ENCODE data around the gene TMEM25.
"Not testable (repeated sequence)": the region's sequence is repeated elsewhere in the genome, so short reads cannot be mapped to it uniquely, and the experiment has no call there.

Gene TMEM25

GRCh38 chr11:118532852-118533768 is 2.1 kb downstream of the TMEM25 start:
- no peak for DNase-seq

DNA sequence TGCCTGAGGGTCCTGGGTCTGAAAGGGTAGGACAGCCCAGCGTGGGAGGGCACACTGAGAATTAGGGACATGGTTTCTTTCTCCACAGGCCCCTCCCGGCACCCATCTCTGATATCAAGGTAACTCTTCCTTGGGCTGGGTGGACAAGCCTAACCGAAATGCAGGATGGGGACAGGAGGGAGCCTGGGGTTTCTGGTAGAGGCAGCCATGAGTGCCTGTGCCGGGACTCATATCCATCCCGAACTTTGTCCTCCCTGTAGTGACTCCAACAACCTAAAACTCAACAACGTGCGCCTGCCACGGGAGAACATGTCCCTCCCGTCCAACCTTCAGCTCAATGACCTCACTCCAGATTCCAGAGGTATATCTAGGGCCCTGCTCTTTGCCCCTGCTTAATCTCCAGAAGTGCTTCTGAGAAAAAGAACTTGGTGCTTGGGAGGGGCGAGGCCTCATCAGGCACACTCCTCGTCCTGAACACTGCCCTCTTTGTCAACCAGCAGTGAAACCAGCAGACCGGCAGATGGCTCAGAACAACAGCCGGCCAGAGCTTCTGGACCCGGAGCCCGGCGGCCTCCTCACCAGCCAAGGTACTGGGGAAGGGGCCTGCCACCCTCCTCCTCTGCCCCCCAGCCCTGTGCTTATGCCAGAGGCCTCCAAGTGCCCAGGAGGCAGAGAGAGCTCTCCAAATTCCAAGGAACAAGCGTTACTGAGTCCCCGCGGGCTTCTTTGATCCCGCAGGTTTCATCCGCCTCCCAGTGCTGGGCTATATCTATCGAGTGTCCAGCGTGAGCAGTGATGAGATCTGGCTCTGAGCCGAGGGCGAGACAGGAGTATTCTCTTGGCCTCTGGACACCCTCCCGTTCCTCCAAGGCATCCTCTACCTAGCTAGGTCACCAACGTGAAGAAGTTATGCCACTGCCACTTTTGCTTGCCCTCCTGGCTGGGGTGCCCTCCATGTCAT is 3.1 kb downstream of the TMEM25 start:
- DNase-seq, result no peak

DNA sequence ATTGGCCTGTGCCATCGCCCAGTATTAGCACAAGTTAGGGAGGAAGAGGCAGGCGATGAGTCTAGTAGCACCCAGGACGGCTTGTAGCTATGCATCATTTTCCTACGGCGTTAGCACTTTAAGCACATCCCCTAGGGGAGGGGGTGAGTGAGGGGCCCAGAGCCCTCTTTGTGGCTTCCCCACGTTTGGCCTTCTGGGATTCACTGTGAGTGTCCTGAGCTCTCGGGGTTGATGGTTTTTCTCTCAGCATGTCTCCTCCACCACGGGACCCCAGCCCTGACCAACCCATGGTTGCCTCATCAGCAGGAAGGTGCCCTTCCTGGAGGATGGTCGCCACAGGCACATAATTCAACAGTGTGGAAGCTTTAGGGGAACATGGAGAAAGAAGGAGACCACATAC is 4.3 kb downstream of the TMEM25 start:
- DNase-seq, result no peak

DNA sequence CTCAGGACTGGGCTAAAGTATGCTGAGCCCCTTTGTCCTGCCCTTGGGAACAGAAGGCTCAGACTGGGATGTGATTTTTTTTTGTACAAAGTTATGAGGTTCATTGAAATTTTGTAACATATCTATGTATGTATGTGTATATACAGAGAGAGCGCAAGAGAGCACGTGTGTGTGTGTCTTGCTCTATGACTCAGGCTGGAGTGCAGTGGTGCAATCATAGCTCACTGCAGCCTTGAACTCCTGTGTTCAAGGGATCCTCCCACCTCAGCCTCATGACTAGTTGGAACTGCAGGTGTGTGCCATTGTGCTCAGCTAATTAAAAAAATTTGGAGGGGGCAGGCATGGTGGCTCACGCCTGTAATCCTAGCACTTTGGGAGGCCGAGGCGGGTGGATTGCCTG is 5.7 kb downstream of the TMEM25 start:
- no peak for DNase-seq

DNA sequence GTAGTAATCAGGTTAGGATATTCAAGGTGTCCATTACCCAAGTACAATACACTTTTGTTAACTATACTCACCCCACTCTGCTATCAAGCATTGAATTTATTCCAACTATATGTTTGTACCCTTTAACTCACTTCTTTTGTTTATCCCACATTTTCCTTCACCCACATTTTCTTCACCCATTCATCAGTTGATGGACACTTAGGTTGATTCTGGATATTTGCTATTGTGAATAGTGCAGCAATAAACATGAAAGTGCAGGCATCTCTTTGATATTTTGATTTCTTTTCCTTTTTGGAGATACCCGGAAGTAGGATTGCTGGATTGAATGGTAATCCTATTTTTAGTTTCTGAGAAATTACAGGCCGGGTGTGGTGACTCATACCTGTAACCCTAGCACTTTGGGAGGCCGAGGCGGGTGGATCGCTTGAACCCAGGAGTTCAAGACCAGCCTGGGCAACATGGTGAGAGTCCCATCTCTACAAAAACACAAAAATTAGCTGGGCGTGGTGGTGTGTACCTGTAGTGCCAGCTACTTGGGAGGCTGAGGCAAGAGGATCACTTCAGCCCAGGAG is 6.5 kb downstream of the TMEM25 start:
- no peak for DNase-seq

- DNase-seq, result no peak
Measured at GRCh38 chr11:118544010-118544646, 13.1 kb downstream of the TMEM25 start.

- DNase-seq, result no peak
Measured at GRCh38 chr11:118544647-118545010, 13.6 kb downstream of the TMEM25 start.

DNA sequence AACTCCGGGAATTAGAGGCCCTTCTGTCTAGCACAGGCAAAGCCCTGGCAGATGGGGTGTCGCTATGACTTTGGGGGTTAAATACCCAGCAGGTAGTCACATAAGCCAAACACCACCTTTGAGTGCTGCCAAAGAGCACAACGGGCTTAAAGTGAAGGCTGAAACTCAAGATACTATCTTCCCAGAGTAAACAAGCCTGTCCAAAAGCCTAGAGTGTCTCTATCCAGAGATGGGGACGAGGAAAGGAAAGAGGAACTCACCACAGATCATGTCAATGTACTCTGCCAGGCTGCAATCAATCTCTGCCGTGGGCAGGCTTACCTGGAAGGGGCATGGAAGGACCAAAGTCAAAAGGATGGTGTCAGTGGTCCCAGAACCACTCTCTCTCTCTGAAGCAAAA is 14.5 kb downstream of the TMEM25 start:
- no peak for DNase-seq

GRCh38 chr11:118547132-118547531 is 16.1 kb downstream of the TMEM25 start:
- no peak for DNase-seq

DNA sequence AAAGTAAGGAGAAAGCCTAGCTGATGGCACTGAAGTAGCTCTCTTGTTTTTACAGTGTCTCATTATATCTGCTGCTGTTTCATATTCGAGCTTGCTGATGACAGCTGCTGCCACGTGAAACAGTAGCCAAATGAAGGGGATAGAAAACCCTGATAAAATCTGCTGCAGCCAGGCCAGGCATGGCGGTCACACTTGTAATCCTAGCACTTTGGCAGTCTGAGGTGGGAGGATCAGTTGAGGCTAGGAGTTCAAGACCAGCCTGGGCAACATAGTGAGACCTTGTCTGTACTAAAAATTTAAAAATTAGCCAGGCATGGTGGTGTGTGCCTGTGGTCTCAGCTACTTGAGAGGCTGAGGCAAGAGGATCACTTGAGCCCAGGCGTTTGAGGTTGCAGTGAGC is 21.3 kb downstream of the TMEM25 start:
- DNase-seq, result no peak

DNA sequence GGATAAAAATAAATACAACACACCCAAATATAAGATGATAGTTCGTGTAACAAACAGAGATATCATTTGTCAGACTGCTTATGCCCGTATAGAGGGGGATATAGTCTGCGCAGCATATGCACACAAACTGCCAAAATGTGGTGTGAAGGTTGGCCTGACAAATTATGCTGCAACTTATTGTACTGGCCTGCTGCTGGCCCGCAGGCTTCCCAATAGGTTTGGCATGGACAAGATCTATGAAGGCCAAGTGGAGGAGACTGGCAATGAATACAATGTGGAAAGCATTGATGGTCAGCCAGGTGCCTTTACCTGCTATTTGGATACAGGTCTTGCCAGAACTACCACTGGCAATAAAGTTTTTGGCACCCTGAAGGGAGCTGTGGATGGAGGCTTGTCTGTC is 29.8 kb downstream of the TMEM25 start:
- no peak for DNase-seq

DNA sequence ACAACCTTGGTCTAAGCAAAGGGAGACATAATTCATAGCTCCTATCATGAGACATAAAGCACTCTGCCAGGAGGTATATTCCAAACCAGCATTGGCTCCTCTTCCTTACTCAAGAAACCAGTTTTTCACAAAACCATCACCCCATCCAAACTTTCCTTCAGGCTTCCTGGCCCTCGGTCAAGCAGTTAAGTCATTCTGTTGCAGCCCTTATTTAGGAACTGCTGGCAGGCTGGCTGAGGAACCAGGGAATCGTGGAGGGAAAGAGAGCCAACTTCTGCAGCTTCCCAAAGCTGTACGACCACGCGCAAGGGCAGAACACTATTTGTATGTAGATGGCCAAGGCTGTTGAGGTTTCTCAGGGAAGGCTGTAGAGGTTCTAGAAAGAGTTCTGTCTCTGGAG is 34.1 kb downstream of the TMEM25 start:
- DNase-seq, result no peak

- DNase-seq, result no peak
Measured at GRCh38 chr11:118569670-118570069, 38.7 kb downstream of the TMEM25 start.

- no peak for DNase-seq
Measured at GRCh38 chr11:118570787-118571186, 39.8 kb downstream of the TMEM25 start.

GRCh38 chr11:118571701-118572060 is 40.7 kb downstream of the TMEM25 start:
- not testable (repeated sequence) for DNase-seq

DNA sequence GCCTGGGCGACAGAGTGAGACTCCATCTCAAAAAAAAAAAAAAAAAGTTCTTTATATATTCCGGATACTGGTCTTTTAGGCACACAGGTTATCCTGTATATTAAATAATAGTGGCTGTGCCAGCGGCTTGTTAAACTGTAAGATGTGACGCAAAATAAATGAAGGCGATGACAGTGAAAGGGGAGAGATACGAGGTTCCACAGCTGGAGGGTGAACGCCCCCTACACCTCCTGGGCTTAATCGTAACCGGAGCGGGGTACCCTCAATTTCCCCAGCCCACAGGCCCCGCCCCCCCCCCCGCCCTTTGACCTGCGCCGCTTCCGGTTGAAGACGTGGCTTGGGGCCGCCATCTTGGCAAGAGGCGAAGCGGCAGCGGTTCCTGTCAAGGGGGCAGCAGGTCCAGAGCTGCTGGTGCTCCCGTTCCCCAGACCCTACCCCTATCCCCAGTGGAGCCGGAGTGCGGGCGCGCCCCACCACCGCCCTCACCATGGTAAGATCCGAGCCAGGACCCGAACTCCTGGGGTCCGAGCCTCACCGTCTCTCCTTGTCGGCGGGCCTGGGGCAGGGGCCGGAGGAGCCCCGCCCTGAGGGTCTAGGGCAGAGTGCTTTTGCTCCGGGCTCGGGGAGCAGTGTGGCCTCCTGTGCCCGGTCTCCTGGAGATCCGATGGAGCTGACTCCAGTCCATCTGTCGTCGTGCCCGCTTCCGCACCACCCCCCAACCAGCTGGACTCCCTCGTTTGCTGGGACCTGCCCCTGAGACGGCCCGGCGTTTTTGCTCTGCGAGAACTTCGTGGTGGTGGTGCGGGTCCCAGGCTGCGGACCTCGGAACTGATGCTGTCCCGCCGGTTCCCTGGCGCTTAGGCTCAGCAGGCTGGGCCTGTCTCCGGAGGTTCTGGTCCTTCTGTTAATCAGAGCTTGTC is 41.3 kb downstream of the TMEM25 start, which contains the start of gene ARCN1:
ARCN1 (plus strand) TSS at position 349 of the 920 bp plus-strand sequence; CDS start at position 488, 139 bp downstream.
- DNase-seq, result peak; percentile 85

- DNase-seq, result peak; percentile 78
Measured at GRCh38 chr11:118572981-118573550, 42.1 kb downstream of the TMEM25 start.

GRCh38 chr11:118574636-118575035 is 43.6 kb downstream of the TMEM25 start:
- DNase-seq, result no peak

- not testable (repeated sequence) for DNase-seq
Measured at GRCh38 chr11:118577995-118578394, 47.0 kb downstream of the TMEM25 start.

DNA sequence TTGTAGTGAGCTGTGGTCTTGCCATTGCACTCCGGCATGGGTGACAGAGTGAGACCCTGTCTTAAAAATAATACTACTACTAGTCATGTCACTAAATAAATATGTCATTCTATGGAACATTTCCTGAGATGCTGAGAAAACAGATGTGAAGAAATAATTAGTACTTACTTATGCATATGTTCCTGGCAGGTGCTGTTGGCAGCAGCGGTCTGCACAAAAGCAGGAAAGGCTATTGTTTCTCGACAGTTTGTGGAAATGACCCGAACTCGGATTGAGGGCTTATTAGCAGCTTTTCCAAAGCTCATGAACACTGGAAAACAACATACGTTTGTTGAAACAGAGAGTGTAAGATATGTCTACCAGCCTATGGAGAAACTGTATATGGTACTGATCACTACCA is 50.1 kb downstream of the TMEM25 start:
- DNase-seq, result no peak

All from GF-D8 (cell line).